ENCODE results near the gene APP. TPM values are rescaled to one million over a fixed set of nuclear protein-coding genes. Genes with fewer than 3 reads are reported as not detected.

Gene APP
- total RNA-seq, 1 experiment from 2014 or later: 472 TPM

DNA sequence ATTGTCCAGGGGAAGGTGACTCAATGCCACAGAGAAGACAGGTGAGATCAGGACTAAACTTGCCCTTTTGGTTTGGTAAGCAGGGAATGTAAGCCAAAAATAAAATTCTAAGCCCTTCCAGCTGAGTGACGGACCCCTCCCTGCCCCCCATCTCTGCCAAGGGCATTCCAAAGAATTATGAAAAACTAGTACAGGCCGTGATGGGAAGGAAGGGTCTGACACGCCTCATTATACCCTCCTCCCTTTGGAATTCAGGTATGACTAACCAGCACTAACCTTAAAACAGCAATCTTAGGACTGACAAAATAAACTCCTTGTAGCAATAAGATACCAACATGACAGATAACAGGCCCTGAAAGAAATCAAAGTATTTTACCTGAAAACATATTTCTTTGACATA is 336.2 kb downstream of the APP start:
- DNase-seq (ENCODE audit: unreplicated experiment): peak; percentile 79
- no peaks in the 10 kb centered on the region for H3K27me3 Mint-ChIP-seq (ENCODE audit: insufficient read depth, unreplicated experiment)
- no peaks in the 10 kb centered on the region for H3K36me3 Mint-ChIP-seq (ENCODE audit: insufficient read depth, unreplicated experiment)
- intact Hi-C loops (cut with micrococcal nuclease): no loop called here
- H3K27ac Mint-ChIP-seq (ENCODE audit: low read depth, unreplicated experiment): no peak overlapping the region
- ChIA-PET CTCF (interaction anchor here (0.6 to 0.7 kb wide), 3 partner anchors 34 to 48 kb away, joined by 3 to 5 read pairs (median 4); no protein-coding TSS in a partner anchor), POLR2A (interaction anchor here (1.3 to 1.5 kb wide), 2 partner anchors 16 to 17 kb away, joined by 3 to 9 read pairs; no protein-coding TSS in a partner anchor)
- H3K9me3 Mint-ChIP-seq (ENCODE audit: unreplicated experiment): no peaks in the 10 kb centered on the region
- no peak overlapping the region for H3K4me3 Mint-ChIP-seq (ENCODE audit: unreplicated experiment)
- TF ChIP-seq CTCF (IDR thresholded peaks at IDR 0.05; ENCODE audit: unreplicated experiment): no peak
- no TSS peak for BruUV-seq (replicated peaks)
- peaks cover 31% of the 10 kb centered on the region for H3K4me1 Mint-ChIP-seq (ENCODE audit: insufficient read depth, unreplicated experiment)

- DNase-seq (ENCODE audit: unreplicated experiment): no peak
- no TSS peak for BruUV-seq (replicated peaks)
- TF ChIP-seq CTCF (IDR thresholded peaks at IDR 0.05; ENCODE audit: unreplicated experiment): no peak
- ChIA-PET CTCF (interaction anchor here (1.1 kb wide), 1 partner anchor 223 kb away, joined by 3 read pairs; no protein-coding TSS in a partner anchor), POLR2A (interaction anchor here (1.6 kb wide), 1 partner anchor 22 kb away, joined by 4 read pairs; no protein-coding TSS in a partner anchor)
- intact Hi-C loops (cut with micrococcal nuclease): no loop called here
- Mint-ChIP-seq H3K9me3 (ENCODE audit: unreplicated experiment) (no peaks in the 10 kb centered on the region), H3K27me3 (ENCODE audit: insufficient read depth, unreplicated experiment) (no peaks in the 10 kb centered on the region), H3K36me3 (ENCODE audit: insufficient read depth, unreplicated experiment) (no peaks in the 10 kb centered on the region), H3K4me3 (ENCODE audit: unreplicated experiment) (no peak overlapping the region), H3K27ac (ENCODE audit: low read depth, unreplicated experiment) (no peak overlapping the region), H3K4me1 (ENCODE audit: insufficient read depth, unreplicated experiment) (peaks cover 14% of the 10 kb centered on the region)
Measured at GRCh38 chr21:25831300-25831960, 339.1 kb downstream of the APP start.
